Fibroblast of pulmonary artery (primary cell): ENCODE measurements around the gene APEH.

Source experiments
- DNase-seq: peaks from one replicate; pipeline ENCODE4 v3.0.0-alpha.2; 2010; ENCODE audit warnings: low read depth
- H3K4me3 ChIP-seq: replicated peaks from 2 replicates; pipeline ENCODE4 v1.5.1; 2011; ENCODE audit warnings: low read depth, mild to moderate bottlenecking, control low read depth, low read length, moderate library complexity
- TF ChIP-seq, protein P1 (sequence below): IDR thresholded peaks from 2 replicates; pipeline ENCODE4 v1.5.1; 2011; ENCODE audit warnings: mild to moderate bottlenecking, control low read depth, low read length, inconsistent platforms; ENCODE audit errors: missing control alignments

APEH gene

DNA sequence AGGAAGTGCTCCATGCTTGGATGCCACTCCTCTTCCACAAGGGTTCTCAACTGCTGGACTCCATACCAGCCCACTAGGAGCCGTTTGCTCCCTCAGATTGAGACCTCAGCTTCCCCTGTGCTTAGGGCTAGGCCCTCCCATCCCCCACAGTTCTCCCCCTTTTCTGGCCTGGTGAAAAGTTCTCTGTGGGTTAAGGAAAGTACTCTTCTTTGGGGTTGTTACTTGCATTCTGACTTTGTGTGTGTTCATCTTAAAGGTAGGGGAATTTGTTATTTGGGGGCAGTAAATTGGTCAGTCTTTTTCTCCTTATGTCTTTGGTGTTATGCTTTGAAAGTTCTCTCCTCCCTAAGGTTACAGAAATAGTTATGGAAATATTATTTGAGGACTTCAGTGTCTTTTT, 24.0 kb upstream of the APEH start:
- H3K4me3 ChIP-seq: no peak overlapping the region
- DNase-seq: no peak
- TF ChIP-seq, protein P1, sequence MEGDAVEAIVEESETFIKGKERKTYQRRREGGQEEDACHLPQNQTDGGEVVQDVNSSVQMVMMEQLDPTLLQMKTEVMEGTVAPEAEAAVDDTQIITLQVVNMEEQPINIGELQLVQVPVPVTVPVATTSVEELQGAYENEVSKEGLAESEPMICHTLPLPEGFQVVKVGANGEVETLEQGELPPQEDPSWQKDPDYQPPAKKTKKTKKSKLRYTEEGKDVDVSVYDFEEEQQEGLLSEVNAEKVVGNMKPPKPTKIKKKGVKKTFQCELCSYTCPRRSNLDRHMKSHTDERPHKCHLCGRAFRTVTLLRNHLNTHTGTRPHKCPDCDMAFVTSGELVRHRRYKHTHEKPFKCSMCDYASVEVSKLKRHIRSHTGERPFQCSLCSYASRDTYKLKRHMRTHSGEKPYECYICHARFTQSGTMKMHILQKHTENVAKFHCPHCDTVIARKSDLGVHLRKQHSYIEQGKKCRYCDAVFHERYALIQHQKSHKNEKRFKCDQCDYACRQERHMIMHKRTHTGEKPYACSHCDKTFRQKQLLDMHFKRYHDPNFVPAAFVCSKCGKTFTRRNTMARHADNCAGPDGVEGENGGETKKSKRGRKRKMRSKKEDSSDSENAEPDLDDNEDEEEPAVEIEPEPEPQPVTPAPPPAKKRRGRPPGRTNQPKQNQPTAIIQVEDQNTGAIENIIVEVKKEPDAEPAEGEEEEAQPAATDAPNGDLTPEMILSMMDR: no peak

- no peak overlapping the region for H3K4me3 ChIP-seq
- TF ChIP-seq, protein P1: no peak
- DNase-seq: no peak
Measured at GRCh38 chr3:49650637-49651036, 23.5 kb upstream of the APEH start.

DNA sequence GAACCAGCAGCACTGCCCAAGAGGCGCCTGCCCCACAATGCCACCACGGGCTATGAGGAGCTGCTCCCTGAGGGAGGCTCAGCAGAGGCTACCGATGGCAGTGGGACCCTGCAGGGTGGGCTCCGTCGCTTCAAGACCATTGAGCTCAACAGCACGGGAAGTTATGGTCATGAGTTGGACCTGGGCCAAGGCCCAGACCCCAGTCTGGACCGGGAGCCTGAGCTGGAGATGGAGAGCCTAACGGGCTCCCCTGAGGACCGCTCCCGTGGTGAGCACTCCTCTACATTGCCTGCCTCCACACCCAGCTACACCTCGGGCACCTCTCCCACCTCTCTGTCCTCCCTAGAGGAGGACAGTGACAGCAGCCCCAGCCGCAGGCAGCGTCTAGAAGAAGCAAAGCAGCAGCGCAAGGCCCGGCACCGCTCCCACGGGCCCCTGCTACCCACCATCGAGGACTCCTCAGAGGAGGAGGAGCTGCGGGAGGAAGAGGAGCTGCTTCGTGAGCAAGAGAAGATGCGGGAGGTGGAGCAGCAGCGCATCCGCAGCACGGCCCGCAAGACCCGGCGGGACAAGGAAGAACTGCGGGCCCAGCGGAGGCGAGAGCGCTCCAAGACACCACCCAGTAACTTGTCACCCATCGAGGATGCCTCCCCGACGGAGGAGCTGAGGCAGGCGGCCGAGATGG, 21.8 kb upstream of the APEH start:
- TF ChIP-seq, protein P1: no peak
- no peak overlapping the region for H3K4me3 ChIP-seq
- DNase-seq: no peak

DNA sequence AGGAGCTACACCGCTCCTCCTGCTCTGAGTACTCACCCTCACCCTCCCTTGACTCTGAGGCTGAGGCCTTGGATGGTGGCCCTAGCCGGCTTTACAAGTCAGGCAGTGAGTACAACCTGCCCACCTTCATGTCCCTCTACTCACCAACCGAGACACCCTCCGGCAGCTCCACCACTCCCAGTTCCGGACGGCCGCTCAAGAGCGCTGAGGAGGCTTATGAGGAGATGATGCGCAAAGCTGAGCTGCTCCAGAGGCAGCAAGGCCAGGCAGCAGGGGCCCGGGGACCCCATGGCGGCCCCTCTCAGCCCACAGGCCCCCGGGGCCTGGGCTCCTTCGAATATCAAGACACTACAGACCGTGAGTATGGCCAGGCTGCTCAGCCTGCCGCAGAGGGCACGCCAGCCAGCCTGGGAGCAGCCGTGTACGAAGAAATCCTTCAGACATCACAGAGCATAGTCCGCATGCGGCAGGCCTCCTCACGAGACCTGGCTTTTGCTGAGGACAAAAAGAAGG, 21.2 kb upstream of the APEH start:
- H3K4me3 ChIP-seq: no peak overlapping the region
- TF ChIP-seq, protein P1: no peak

DNA sequence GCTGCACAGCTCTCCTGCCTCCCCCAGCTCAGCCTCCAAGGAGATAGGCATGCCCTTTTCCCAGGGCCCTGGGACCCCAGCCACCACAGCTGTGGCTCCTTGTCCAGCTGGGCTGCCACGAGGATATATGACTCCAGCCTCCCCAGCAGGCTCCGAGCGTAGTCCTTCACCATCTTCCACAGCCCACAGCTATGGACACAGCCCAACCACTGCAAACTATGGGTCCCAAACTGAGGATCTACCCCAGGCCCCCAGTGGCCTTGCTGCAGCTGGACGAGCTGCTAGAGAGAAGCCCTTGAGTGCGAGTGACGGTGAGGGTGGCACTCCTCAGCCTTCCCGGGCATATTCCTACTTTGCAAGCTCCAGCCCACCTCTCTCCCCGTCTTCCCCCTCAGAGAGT, 20.5 kb upstream of the APEH start:
- no peak overlapping the region for H3K4me3 ChIP-seq
- DNase-seq: no peak
- TF ChIP-seq, protein P1: no peak

More for the DNA sequence above, 21.2 kb upstream of the APEH start:
- DNase-seq: no peak

DNA sequence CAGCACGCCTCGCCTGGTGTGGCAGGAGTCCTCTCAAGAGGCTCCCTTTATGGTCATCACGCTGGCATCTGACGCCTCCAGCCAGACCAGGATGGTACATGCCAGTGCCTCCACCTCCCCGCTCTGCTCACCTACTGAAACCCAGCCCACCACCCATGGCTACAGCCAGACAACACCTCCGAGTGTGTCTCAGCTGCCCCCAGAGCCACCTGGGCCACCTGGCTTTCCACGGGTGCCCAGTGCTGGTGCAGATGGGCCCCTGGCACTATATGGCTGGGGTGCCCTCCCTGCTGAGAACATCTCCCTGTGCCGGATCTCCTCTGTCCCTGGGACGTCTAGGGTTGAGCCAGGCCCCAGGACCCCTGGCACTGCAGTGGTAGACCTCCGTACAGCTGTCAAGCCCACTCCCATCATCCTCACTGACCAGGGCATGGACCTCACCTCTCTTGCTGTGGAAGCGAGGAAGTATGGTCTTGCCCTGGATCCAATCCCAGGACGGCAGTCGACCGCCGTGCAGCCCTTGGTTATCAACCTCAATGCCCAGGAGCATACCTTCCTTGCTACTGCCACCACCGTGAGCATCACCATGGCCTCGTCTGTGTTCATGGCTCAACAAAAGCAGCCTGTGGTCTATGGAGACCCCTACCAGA, 19.9 kb upstream of the APEH start:
- H3K4me3 ChIP-seq: no peak overlapping the region
- TF ChIP-seq, protein P1: no peak
- DNase-seq: no peak
